ENCODE measurements around the gene TOP2B. TPM values are rescaled to one million over a fixed set of nuclear protein-coding genes. Genes with fewer than 3 reads are reported as not detected.
A peak's percentile ranks its signal among the peaks of the same experiment; 100 is the strongest.

TOP2B gene
- total and polyA plus RNA-seq, 7 experiments from 2014 or later, result 66.6 to 190 (median 123) TPM

GRCh38 chr3:25589104-25589782 lies 75.5 kb downstream of the TOP2B start:
- Histone ChIP-seq H3K9me3 (ENCODE audit: control insufficient read depth in 2 of 3, low read length in 3 of 3) (no peaks in the 10 kb centered on the region), H3K4me3 (ENCODE audit: low read length) (no peak overlapping the region), H3K27ac (ENCODE audit: low read depth, low read length) (no peak overlapping the region), H3K4me1 (ENCODE audit: control insufficient read depth in 2 of 2, insufficient read depth in 2 of 2, low read length in 2 of 2) (no peaks in the 10 kb centered on the region), H3K36me3 (ENCODE audit: control insufficient read depth in 2 of 3, insufficient read depth in 3 of 3, low read length in 3 of 3) (no peaks in the 10 kb centered on the region), H3K27me3 (ENCODE audit: control insufficient read depth in 2 of 2, insufficient read depth in 2 of 2, low read length in 2 of 2) (no peaks in the 10 kb centered on the region)
- ATAC-seq (no peak), DNase-seq (no peak)
- Mint-ChIP-seq H3K27ac (peak overlapping the region in 1 of 9 donors; percentile 10), H3K4me3 (no peak overlapping the region), H3K36me3 (no peaks in the 10 kb centered on the region), H3K4me1 (peaks cover 0 to 9% (median 5%) of the 10 kb centered on the region in 7 donors), H3K27me3 (peaks cover 0 to 3% (median 0%) of the 10 kb centered on the region in 5 donors), H3K9me3 (peaks cover 0 to 3% (median 0%) of the 10 kb centered on the region in 11 donors)
- POLR2A ChIA-PET, result interaction anchor here (0.5 kb wide), 1 partner anchor 134 kb away, joined by 3 read pairs; no protein-coding TSS in a partner anchor
- CTCF ChIA-PET, result no interaction called here
- intact Hi-C loops (cut with micrococcal nuclease), result no loop called here

GRCh38 chr3:25588441-25589103 lies 76.1 kb downstream of the TOP2B start:
- peaks cover 0 to 5% (median 0%) of the 10 kb centered on the region in 7 donors for H3K4me1 Mint-ChIP-seq
- peak overlapping the region in 1 of 9 donors; percentile 10 for H3K27ac Mint-ChIP-seq
- intact Hi-C loops (cut with micrococcal nuclease), result no loop called here
- ATAC-seq, result no peak
- ChIA-PET POLR2A (no interaction called here), CTCF (no interaction called here)
- H3K4me3 Mint-ChIP-seq, result no peak overlapping the region
- no peaks in the 10 kb centered on the region for H3K4me1 ChIP-seq (ENCODE audit: control insufficient read depth in 2 of 2, insufficient read depth in 2 of 2, low read length in 2 of 2)
- no peaks in the 10 kb centered on the region for H3K9me3 ChIP-seq (ENCODE audit: control insufficient read depth in 2 of 3, low read length in 3 of 3)
- H3K4me3 ChIP-seq (ENCODE audit: low read length), result no peak overlapping the region
- H3K27ac ChIP-seq (ENCODE audit: low read depth, low read length), result no peak overlapping the region
- no peaks in the 10 kb centered on the region for H3K36me3 ChIP-seq (ENCODE audit: control insufficient read depth in 2 of 3, insufficient read depth in 3 of 3, low read length in 3 of 3)
- no peaks in the 10 kb centered on the region for H3K36me3 Mint-ChIP-seq
- H3K9me3 Mint-ChIP-seq, result peaks cover 0 to 3% (median 0%) of the 10 kb centered on the region in 11 donors
- H3K27me3 ChIP-seq (ENCODE audit: control insufficient read depth in 2 of 2, insufficient read depth in 2 of 2, low read length in 2 of 2), result no peaks in the 10 kb centered on the region
- peaks cover 0 to 9% (median 0%) of the 10 kb centered on the region in 5 donors for H3K27me3 Mint-ChIP-seq
- DNase-seq, result no peak

- intact Hi-C loops (cut with micrococcal nuclease), result no loop called here
- no peaks in the 10 kb centered on the region for H3K4me1 Mint-ChIP-seq
- POLR2A ChIA-PET, result no interaction called here
Measured at GRCh38 chr3:25587975-25588374, 76.7 kb downstream of the TOP2B start.

GRCh38 chr3:25587526-25587925 lies 77.2 kb downstream of the TOP2B start:
- Mint-ChIP-seq H3K27me3 (peaks cover 0 to 15% (median 0%) of the 10 kb centered on the region in 5 donors), H3K9me3 (peaks cover 0 to 3% (median 0%) of the 10 kb centered on the region in 11 donors), H3K27ac (peak overlapping the region in 2 of 9 donors; percentile 40 to 76), H3K4me1 (no peaks in the 10 kb centered on the region), H3K4me3 (no peak overlapping the region), H3K36me3 (no peaks in the 10 kb centered on the region)
- no peaks in the 10 kb centered on the region for H3K9me3 ChIP-seq (ENCODE audit: control insufficient read depth in 2 of 3, low read length in 3 of 3)
- H3K4me1 ChIP-seq (ENCODE audit: control insufficient read depth in 2 of 2, insufficient read depth in 2 of 2, low read length in 2 of 2), result no peaks in the 10 kb centered on the region
- CTCF ChIA-PET, result no interaction called here
- H3K36me3 ChIP-seq (ENCODE audit: control insufficient read depth in 2 of 3, insufficient read depth in 3 of 3, low read length in 3 of 3), result no peaks in the 10 kb centered on the region
- POLR2A ChIA-PET, result no interaction called here
- no peak overlapping the region for H3K4me3 ChIP-seq (ENCODE audit: low read length)
- no peak for DNase-seq
- no peaks in the 10 kb centered on the region for H3K27me3 ChIP-seq (ENCODE audit: control insufficient read depth in 2 of 2, insufficient read depth in 2 of 2, low read length in 2 of 2)
- intact Hi-C loops (cut with micrococcal nuclease), result no loop called here
- no peak for ATAC-seq
- no peak overlapping the region for H3K27ac ChIP-seq (ENCODE audit: low read depth, low read length)

More at GRCh38 chr3:25587975-25588374, 76.7 kb downstream of the TOP2B start:
- H3K36me3 ChIP-seq (ENCODE audit: control insufficient read depth in 2 of 3, insufficient read depth in 3 of 3, low read length in 3 of 3), result no peaks in the 10 kb centered on the region
- ATAC-seq (no peak), DNase-seq (no peak)
- H3K9me3 ChIP-seq (ENCODE audit: control insufficient read depth in 2 of 3, low read length in 3 of 3), result no peaks in the 10 kb centered on the region
- no peaks in the 10 kb centered on the region for H3K4me1 ChIP-seq (ENCODE audit: control insufficient read depth in 2 of 2, insufficient read depth in 2 of 2, low read length in 2 of 2)
- no peak overlapping the region for H3K27ac ChIP-seq (ENCODE audit: low read depth, low read length)
- H3K27me3 Mint-ChIP-seq, result peaks cover 0 to 10% (median 0%) of the 10 kb centered on the region in 5 donors
- no peaks in the 10 kb centered on the region for H3K27me3 ChIP-seq (ENCODE audit: control insufficient read depth in 2 of 2, insufficient read depth in 2 of 2, low read length in 2 of 2)
- H3K4me3 ChIP-seq (ENCODE audit: low read length), result no peak overlapping the region
- no peaks in the 10 kb centered on the region for H3K36me3 Mint-ChIP-seq
- H3K9me3 Mint-ChIP-seq, result peaks cover 0 to 3% (median 0%) of the 10 kb centered on the region in 11 donors
- CTCF ChIA-PET, result no interaction called here
- no peak overlapping the region for H3K4me3 Mint-ChIP-seq
- peak overlapping the region in 1 of 9 donors; percentile 76 for H3K27ac Mint-ChIP-seq

- ATAC-seq (no peak), DNase-seq (no peak)
- Mint-ChIP-seq H3K27ac (no peak overlapping the region), H3K4me1 (no peaks in the 10 kb centered on the region), H3K36me3 (no peaks in the 10 kb centered on the region), H3K27me3 (peaks cover 0 to 19% (median 0%) of the 10 kb centered on the region in 5 donors), H3K9me3 (peaks cover 0 to 3% (median 0%) of the 10 kb centered on the region in 11 donors), H3K4me3 (no peak overlapping the region)
- Histone ChIP-seq H3K36me3 (ENCODE audit: control insufficient read depth in 2 of 3, insufficient read depth in 3 of 3, low read length in 3 of 3) (no peaks in the 10 kb centered on the region), H3K27ac (ENCODE audit: low read depth, low read length) (no peak overlapping the region), H3K27me3 (ENCODE audit: control insufficient read depth in 2 of 2, insufficient read depth in 2 of 2, low read length in 2 of 2) (no peaks in the 10 kb centered on the region), H3K4me3 (ENCODE audit: low read length) (no peak overlapping the region), H3K9me3 (ENCODE audit: control insufficient read depth in 2 of 3, low read length in 3 of 3) (no peaks in the 10 kb centered on the region), H3K4me1 (ENCODE audit: control insufficient read depth in 2 of 2, insufficient read depth in 2 of 2, low read length in 2 of 2) (no peaks in the 10 kb centered on the region)
- intact Hi-C loops (cut with micrococcal nuclease), result no loop called here
- POLR2A ChIA-PET, result no interaction called here
- CTCF ChIA-PET, result no interaction called here
Measured at GRCh38 chr3:25587094-25587493, 77.6 kb downstream of the TOP2B start.

DNA sequence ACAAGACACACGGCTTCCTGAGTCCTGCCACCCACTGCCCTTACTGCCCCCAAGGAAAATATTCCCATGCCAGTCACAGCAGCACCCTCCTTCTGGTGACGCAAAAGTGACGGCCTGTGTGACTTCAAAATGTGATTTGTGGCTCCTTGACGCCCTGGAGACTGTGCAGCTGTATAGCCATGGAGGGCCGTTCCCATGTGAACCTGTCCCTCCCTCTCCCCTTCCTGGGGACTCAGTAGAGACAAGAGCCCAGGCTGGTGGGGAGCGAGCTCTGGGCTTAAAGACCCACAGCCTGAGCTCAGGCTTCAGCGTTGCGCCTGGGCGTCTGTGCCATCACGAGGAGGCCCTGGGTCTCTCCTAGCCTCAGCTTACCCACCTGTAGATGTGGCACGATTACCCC lies 78.2 kb downstream of the TOP2B start:
- Histone ChIP-seq H3K4me3 (ENCODE audit: low read length) (no peak overlapping the region), H3K9me3 (ENCODE audit: control insufficient read depth in 2 of 3, low read length in 3 of 3) (no peaks in the 10 kb centered on the region), H3K27ac (ENCODE audit: low read depth, low read length) (no peak overlapping the region), H3K27me3 (ENCODE audit: control insufficient read depth in 2 of 2, insufficient read depth in 2 of 2, low read length in 2 of 2) (no peaks in the 10 kb centered on the region), H3K36me3 (ENCODE audit: control insufficient read depth in 2 of 3, insufficient read depth in 3 of 3, low read length in 3 of 3) (no peaks in the 10 kb centered on the region), H3K4me1 (ENCODE audit: control insufficient read depth in 2 of 2, insufficient read depth in 2 of 2, low read length in 2 of 2) (no peaks in the 10 kb centered on the region)
- intact Hi-C loops (cut with micrococcal nuclease), result no loop called here
- H3K36me3 Mint-ChIP-seq, result no peaks in the 10 kb centered on the region
- CTCF ChIA-PET, result no interaction called here
- H3K27me3 Mint-ChIP-seq, result peaks cover 0 to 20% (median 0%) of the 10 kb centered on the region in 5 donors
- POLR2A ChIA-PET, result no interaction called here
- ATAC-seq, result no peak
- H3K27ac Mint-ChIP-seq, result no peak overlapping the region
- no peak for DNase-seq
- H3K4me3 Mint-ChIP-seq, result no peak overlapping the region
- H3K9me3 Mint-ChIP-seq, result peaks cover 0 to 3% (median 0%) of the 10 kb centered on the region in 11 donors
- no peaks in the 10 kb centered on the region for H3K4me1 Mint-ChIP-seq

DNA sequence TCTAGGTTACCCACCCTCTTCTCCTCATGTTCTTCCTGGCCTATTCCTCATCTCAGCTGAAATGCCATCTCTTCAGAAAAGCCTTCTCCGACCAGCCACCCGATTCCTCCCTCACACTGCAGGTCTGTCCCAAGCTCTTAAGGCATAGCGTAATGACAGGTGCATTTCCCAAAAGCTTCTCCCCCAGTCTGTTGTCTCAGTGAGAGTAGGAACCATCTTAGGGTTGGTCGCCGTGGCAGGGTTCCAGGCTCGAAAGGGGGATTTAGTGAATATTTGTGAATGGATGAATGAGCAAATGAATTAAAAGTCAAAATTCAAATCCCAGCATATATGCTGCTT lies 78.6 kb downstream of the TOP2B start:
- H3K4me1 Mint-ChIP-seq, result no peaks in the 10 kb centered on the region
- ATAC-seq, result no peak
- H3K4me3 Mint-ChIP-seq, result no peak overlapping the region
- no peaks in the 10 kb centered on the region for H3K9me3 ChIP-seq (ENCODE audit: control insufficient read depth in 2 of 3, low read length in 3 of 3)
- no peaks in the 10 kb centered on the region for H3K27me3 ChIP-seq (ENCODE audit: control insufficient read depth in 2 of 2, insufficient read depth in 2 of 2, low read length in 2 of 2)
- no peak overlapping the region for H3K27ac ChIP-seq (ENCODE audit: low read depth, low read length)
- H3K9me3 Mint-ChIP-seq, result peaks cover 0 to 3% (median 0%) of the 10 kb centered on the region in 11 donors
- H3K27me3 Mint-ChIP-seq, result peaks cover 0 to 20% (median 0%) of the 10 kb centered on the region in 5 donors
- ChIA-PET POLR2A (no interaction called here), CTCF (interaction anchor here (0.6 kb wide), 1 partner anchor 84 kb away, joined by 3 read pairs; no protein-coding TSS in a partner anchor)
- H3K36me3 Mint-ChIP-seq, result no peaks in the 10 kb centered on the region
- no peak for DNase-seq
- no peaks in the 10 kb centered on the region for H3K36me3 ChIP-seq (ENCODE audit: control insufficient read depth in 2 of 3, insufficient read depth in 3 of 3, low read length in 3 of 3)
- no peaks in the 10 kb centered on the region for H3K4me1 ChIP-seq (ENCODE audit: control insufficient read depth in 2 of 2, insufficient read depth in 2 of 2, low read length in 2 of 2)
- H3K27ac Mint-ChIP-seq, result no peak overlapping the region
- intact Hi-C loops (cut with micrococcal nuclease), result no loop called here
- H3K4me3 ChIP-seq (ENCODE audit: low read length), result no peak overlapping the region
